GM19025 (cell line): ENCODE measurements around the gene CYS1.
"Not testable (repeated sequence)": the region's sequence is repeated elsewhere in the genome, so short reads cannot be mapped to it uniquely, and the experiment has no call there.

Source experiments
- ATAC-seq: cut with Tn5 transposase; IDR thresholded peaks from one replicate; pipeline ENCODE4 v1.9.1; 2021; ENCODE audit warnings: mild to moderate bottlenecking, low read depth, moderate library complexity; ENCODE audit not compliant: unreplicated experiment

CYS1 gene

DNA sequence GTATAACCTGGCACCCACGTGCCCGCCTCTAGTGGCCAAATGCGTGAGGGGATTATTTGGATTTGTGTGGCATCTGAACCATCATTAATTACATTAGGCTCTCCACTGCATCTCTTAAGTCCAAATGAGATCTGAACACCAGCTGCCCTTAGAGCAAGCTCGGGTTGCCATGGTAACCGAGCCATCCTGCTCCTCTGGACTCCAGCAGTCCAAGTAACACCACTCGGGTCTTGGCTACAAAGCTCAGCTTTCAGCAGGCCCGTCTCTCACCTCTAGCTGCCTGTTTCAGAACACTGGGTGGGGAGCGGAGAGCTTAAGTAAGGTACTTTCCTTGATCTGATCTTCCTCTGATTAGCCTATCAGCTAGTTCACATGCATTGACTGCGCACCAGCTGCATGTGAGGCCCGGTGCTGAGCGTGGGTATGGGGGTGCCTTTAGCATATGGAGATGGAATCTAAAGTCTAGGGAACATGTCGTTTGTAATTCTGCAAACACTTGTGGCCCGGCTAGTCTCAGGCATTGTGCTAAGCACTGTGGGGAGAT, 14.1 kb upstream of the CYS1 start:
- no peak for ATAC-seq

DNA sequence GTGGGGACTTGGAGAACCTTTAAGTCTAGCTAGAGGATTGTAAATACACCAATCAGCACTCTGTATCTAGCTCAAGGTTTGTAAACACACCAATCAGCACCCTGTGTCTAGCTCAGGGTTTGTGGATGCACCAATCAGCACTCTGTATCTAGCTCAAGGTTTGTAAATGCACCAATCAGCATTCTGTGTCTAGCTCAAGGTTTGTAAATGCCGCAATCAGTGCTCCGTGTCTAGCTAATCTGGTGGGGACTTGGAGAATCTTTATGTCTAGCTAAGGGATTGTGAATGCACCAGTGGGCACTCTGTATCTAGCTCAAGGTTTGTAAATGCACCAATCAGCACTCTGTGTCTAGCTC, 11.7 kb upstream of the CYS1 start:
- not testable (repeated sequence) for ATAC-seq

DNA sequence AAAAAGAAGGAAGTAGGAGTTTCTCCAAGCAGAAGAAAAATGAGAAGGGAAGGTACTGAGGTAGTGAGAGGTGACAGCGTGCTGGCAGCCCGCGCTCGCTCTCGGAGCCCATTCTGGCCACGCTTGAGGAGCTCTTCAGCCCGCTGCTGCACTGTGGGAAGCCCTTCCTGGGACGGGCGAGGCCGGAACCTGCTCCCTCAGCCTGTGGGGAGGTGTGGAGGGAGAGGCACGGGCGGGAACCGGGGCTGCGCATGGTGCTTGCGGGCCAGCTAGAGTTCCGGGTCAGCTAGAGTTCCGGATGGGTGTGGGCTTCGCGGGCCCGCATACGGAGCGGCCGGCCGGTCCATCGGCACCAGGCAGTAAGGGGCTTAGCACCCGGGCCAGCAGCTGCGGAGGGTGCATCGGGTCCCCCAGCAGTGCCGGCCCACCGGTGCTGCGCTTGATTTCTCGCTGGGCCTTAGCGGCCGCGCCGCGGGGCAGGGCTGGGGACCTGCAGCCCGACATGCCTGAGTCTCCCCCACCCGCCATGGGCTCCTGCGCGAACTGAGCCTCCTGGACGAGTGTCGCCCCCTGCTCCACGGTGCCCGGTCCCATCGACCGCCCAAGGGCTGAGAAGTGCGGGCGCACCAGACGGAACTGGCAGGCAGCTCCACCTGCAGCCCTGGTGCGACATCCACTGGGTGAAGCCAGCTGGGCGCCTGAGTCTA, 11.1 kb upstream of the CYS1 start:
- peak; percentile 22 for ATAC-seq

DNA sequence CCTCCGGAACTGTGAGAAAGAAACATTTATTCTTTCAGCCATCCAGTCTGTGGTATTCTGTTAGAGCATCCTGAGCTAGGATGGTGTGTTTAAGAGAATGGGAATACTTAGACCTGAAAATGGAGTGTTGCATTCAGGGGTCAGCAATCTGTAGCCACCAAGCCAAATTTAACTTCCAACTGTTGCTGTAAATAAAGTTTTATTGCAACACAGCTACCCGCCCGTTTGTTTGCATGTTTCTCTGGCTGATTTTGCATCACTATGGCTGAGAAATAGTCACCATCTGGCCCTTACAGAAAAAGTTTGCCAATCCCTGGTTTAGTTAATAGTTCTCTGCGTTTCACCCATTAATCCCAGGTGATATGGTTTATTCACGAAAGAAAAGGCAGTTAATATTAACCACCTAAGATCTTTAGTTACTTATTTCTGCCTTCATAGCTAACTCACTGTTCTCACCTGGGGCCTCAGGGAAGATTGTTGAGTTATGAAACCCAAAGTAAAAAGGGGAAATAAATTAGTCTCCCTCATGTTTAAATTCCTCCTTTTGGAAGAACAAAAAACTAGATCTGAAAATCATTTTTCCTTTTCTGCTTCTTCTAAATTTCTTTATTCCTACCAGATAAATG, 9.5 kb upstream of the CYS1 start:
- ATAC-seq, result peak; percentile 54

DNA sequence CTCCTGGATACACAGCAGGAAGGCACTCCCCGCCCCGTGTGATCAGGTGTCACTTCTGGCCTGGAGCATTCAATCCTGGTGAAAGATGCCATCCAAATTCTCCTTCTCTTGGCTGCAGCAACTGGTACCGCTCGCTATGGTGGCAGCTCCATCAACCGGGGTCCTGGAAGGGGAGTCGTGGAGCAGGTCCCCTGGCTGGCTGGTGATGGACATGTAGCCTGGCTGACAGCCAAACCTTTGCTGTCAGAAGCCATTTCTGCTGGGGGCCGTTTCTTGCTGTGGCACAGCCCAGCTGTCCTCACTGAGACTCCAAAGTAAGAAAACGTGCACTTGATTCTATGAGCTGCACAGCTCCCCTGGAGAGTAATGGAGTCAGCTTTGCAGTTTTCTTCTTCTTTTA, 7.1 kb upstream of the CYS1 start:
- no peak for ATAC-seq

DNA sequence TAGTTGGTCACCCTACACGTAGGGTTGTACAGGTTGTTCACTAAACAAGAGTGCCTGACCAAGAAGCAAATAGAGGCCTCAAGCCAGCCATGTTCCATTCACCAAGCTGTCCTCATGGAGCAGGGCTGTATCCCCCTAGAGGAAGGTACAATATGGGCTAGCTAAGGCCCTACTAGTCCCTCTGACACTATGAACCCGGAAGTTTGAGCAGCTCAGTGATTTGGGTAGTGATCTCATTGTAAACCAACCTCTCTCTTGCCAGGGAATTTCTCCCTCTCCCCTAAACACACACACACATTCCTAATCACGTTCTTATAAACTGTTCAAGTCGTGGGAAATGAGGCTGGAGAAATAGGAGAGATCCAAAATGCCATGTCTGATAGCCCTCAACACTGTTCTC, 6.7 kb upstream of the CYS1 start:
- ATAC-seq, result no peak

DNA sequence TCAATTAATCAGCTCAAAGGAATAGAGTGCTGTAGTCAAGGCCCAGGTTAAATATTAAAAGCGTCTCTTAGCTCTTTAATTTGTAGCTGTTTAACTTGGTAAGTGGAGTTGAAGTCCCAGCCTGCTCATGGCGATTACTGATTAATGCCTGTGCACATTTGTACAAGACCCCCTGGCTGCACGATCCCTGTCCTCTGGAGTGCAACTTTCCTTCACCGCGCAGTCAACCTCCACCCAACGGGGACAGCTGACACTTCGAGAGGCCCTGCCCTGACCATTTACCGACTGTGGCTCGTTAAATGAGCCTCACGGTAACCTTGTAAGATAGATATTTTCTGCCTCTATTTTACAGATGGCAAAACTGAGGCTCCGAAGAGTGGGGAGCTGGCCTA, 5.5 kb upstream of the CYS1 start:
- no peak for ATAC-seq

DNA sequence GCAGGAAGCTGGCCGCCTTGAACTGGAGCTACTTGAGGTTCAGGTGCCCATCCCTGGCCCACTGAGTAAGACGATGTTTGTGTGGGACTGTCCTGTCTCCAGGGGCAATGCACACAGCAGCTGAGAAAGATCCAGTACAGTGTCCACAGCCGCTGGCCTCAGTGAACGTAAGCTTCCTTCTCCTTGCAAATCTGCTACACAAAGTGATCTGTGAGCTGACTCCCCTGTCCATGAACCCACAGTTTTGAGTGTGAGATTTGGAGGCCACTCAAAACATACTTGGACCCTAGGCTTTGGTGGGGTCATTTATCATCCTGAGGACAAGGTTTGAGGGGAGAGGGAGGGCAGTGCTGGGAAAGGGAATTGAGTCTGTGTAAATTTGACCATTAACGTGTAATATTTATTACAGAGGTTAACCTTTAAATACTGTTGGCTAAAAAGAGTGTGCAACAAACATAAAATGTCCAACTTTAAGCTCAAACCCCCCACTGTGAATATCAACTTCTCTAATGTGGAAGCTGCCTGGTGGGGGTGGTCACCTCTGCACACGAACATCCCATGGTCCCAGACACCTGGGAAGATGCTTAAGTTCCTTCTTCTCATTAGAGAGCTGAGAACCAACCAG, 4.9 kb upstream of the CYS1 start:
- no peak for ATAC-seq

DNA sequence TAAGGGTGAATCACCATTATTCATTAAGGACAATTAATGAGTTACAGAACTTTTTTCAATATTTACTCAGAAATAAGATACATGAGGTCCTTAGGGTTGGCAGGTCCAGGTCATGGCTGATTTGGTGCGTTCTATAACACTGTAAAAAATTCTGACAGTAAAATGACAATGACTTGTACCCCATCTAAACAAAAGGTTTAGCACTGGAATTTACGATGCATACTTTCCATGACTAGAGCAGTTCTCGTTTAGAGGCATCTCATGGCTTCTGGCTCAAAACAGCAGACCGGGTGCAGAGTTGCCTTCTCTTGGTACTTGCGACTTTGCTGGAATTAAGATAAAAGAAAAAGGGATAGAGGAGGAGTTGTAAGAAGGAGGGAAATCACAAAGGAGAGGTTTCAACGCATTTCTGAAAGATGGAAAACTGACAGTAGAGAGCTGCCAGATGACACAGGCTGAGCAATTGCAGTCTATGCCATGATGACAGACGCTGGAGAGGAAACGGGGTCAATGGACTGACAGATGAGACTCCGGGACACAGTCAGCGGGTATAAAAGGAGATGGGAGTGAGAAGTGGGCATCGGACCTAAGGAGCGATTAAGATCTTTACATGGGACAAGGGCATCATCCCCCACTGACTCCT, 4.1 kb upstream of the CYS1 start:
- no peak for ATAC-seq

DNA sequence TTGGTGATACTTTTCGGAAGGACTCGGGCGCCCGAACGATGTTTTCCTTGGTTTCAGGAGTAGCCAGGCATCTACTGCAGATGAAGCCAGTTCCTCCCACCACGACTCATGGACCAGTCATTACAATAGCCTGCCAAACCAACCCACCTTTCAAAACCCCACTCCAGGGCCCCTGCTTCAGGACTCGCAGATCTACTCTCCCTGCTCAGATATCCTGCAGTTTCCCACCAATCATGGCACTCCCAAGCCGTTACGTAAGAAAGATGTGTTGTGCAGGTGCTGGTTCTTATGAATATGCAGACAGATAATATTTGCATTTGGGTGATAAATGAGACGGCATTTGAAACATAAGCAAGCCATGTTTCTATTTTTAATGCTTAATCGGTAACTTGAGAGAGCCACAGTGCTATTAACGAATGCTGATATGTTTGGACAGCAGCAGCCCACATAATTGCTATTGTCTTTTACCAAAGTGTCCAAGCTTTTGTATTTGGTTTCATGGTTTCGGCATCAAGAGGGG, 3.5 kb upstream of the CYS1 start:
- peak; percentile 30 for ATAC-seq

DNA sequence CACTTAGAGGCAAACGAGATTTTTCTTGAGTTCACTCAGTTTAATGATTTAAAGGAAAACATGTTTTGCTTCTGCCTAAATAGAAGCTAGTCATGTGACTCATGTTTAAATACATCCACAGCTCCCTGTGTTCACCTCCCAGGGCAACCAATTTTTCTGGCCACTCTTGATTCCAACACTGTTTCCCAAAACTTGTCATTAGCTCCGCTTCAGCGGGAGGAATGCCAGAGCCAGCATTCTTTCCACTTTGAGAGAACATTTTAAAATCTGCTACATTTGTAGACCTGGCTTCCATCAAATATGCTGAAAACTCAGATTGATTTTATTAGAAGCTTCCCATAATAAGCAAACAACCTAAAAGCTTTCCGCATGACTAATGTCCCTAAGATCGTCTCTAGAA, 2.8 kb upstream of the CYS1 start:
- ATAC-seq, result no peak

DNA sequence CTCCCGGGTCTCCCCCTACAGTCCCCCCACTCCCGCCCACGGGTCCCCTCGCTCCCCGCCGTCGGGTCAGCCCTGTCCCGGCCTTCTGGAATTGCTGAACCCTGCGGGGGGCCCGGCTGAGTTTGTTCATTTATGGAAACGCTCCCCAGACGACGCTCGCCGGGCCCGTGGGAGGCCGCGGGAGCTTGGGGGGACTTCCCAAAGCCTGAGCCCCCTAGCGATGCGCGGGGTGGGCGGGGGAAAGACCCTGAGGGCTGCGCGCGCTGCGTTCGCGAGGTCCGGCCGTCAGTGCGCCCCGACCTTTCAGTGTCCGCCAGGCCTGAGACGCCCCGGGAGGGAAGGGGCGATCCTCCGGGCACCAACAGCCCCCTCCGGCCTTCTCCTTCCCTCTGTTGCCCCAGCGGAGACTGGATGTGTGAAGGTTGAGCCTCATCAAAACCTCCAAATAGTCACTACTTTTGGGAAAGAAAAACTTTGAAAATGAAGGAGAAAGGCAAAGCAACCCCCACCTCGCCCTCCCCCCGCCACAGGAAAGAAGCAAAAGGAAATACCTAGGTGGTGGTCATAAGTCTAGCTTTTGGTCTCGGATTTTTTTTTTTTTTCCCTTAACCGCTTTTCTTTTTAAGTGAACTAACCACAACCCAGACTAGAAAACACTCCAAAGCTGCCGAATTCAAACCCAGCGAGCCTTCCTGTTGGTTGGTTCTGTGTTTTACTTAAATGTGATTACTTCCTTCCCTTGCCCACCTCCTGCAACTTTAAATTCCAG, 509 bp upstream of the CYS1 start:
- ATAC-seq, result peak; percentile 18

DNA sequence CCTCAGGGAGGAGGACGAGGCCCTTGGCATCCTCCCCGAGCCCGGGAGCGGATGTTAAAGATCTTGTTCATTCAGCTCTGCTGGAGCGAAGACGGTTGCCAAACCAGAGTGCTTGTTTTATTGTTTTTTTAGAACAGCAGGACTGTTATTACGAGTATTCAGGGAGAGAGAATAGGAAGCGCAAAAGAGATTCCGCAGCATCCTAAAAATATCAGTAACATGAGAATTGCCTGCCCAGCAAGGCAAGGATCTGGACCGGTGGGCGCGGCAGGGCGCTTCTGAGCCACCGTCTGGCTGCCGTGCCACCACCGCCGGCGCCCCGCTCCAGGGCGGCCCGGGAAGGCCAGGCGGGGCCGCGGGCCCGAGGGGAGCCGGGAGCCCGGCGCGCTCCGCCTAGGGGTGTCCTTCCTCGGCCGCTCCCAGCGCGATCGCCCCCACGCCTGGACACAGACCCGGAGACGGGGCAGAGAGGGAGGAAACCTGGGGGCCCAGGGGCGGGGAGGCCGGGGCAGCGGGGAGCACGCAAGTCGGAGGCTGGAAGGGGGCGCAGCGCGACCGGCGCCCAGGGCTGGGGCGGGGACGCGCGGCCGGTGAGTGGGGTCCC, 843 bp downstream of the CYS1 start:
- peak; percentile 8 for ATAC-seq

DNA sequence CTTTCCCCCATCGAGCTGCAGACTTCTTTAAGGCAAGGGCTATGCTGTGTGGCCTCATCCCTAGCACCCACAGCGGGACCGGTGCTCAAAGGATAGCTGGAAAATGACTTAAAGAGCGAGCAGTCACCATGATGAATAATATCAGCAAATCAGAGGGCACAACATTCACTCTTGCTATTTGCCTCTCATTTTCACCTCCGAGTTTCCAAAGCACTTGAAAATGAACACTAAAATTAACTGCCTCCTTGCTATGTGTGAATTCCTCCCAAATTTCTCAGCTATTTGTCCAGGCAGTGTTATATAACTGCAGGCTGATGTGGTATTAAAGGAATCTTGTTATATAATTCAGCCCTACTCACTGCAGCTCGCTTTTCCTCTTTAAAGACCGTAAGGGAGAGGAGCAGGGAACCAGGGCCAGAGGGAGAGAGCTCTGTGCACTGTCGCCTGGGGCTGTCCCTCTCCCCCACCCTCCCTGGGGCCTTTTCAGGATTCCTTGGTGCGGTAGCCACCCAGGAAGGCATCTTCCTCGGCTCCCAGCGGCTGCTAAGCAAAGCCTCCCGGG, 1.4 kb downstream of the CYS1 start:
- ATAC-seq, result no peak

DNA sequence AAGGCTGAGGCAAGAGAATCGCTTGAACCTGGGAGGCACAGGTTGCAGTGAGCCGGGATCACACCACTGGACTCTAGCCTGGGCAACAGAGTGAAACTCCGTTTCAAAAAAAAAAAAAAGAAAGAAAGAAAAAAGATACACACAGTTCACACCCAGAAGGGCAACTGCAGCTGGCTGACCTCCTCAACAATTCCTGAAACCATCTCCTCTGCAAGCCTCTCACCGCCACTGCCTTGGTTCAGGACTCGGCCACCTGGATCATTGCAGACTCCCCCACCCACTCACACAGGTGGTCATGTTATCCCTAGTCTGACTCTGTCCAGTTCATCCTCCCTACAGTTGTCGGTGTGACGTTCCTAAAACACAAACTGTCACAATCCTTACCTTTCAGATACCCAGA, 2.2 kb downstream of the CYS1 start:
- no peak for ATAC-seq

DNA sequence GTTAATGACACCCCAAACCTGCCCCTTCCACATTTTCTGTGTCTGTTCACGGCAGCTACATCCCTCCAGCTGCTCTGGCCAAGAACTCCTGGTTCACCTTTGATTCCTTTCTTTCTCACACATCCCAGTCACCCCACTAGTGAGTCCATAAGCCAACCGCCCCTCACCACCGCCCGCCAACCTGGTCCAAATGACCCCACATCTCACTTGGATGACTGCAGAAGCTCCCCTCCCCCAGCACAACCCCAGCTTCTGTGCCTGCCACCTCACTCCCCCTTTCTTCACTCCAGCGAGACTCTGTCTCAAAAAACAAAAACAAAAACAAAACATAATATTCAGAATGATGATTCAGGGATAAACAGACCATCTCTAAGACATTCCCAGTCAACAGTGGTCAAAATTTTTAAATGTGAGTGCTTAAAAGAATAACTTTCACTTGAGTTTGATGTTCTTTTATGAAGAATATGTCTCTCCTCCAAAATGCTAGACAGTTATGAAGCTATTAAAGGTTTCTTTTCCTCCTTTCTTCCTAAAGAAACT, 3.2 kb downstream of the CYS1 start:
- no peak for ATAC-seq

DNA sequence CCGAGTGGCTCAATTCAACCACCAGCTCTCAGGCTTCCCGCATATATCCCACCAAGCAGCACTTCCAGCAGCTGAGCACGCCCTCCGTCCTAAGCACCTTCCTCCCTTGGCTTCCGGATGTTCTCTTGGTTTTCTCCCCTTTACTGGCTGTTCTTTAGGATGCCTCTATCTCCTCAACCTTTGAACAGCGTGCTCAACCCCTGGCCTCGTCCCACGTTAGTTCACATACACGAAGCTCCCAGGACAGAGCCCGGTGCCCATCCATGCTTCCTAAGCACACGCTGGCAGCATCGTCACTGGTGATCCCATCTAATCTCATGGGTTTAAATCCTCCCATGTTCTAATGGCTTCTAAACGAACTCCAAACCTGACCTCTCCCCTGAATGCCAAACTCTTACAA, 3.7 kb downstream of the CYS1 start:
- no peak for ATAC-seq

DNA sequence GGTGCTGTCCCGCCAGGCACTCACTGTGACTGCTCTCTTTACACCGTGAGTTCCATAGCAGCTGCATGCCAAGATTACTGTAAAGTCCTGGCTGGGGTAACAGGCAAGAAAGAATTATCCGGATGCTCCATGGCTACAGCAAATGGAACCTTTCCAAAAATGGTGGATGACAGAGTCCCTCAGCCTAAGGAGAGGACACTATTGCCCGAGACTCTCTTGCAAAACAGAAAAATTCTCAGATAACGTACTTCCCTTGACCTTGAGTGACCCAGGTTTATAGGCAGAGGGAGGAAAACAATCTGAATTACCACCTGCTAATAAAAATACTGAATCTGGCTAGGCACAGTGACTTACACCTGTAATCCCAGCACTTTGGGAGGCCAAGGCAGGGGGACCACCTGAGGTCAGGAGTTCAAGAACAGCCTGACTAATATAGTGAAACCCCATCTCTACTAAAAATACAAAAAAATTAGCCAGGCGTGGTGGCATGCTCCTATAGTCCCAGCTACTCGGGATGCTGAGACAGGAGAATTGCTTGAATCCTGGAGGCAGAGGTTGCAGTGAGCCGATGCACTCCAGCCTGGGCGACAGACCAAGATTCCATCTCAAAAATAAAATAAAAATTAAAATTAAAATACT, 4.5 kb downstream of the CYS1 start:
- ATAC-seq, result no peak

DNA sequence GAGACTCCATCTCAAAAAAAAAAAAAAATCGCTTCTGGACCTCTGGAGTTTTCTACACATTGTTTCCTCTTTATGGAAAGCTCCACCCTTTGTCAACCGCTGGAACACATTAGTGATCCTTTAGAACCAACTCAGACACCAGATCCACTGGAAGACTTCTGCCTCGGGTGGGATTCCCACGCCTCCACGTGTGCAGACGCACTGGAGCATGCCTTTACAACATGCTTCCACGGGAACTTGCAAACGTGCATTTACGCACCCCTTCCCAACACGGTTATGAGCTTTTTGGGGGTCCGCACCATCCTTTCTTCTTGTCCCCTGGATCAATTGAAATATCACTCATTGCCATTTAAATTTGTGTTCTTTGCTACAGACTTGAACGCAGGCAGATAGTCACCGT, 5.1 kb downstream of the CYS1 start:
- ATAC-seq, result no peak
